Activated T-cell treated with anti-CD3 and anti-CD28 coated beads, Interleukin-2, amount 50 U/mL, for 1 hour (primary cell): ENCODE measurements around the gene BSND.
"Not testable (repeated sequence)": the region's sequence is repeated elsewhere in the genome, so short reads cannot be mapped to it uniquely, and the experiment has no call there.

ENCODE experiments used
- DNase-seq: peaks from one replicate; pipeline ENCODE4 v3.0.0-alpha.2; 2020

The BSND gene

GRCh38 chr1:55024163-55024562 is 25.4 kb downstream of the BSND start:
- DNase-seq: not testable (repeated sequence)

- DNase-seq: not testable (repeated sequence)
Observed at GRCh38 chr1:55026682-55027081, 27.9 kb downstream of the BSND start.

GRCh38 chr1:55031098-55031497 is 32.4 kb downstream of the BSND start:
- DNase-seq: not testable (repeated sequence)

GRCh38 chr1:55033265-55033614 is 34.5 kb downstream of the BSND start:
- DNase-seq: no peak

- DNase-seq: no peak
Observed at GRCh38 chr1:55034476-55035133, 35.9 kb downstream of the BSND start.

- DNase-seq: no peak
Observed at GRCh38 chr1:55035904-55036303, 37.2 kb downstream of the BSND start.

- DNase-seq: no peak
Observed at GRCh38 chr1:55037733-55038551, 39.2 kb downstream of the BSND start.

- DNase-seq: no peak
Observed at GRCh38 chr1:55038552-55038838, 39.8 kb downstream of the BSND start.

GRCh38 chr1:55038974-55039341 is 40.2 kb downstream of the BSND start:
- DNase-seq: no peak

- no peak for DNase-seq
Observed at GRCh38 chr1:55039342-55040082, 40.8 kb downstream of the BSND start, which contains the start of gene PCSK9. TSS of gene PCSK9 (plus strand) at chr1:55039548. CDS start at chr1:55039838, 290 bp downstream.

GRCh38 chr1:55040083-55040932 is 41.6 kb downstream of the BSND start:
- no peak for DNase-seq

GRCh38 chr1:55040933-55041494 is 42.3 kb downstream of the BSND start:
- DNase-seq: no peak

GRCh38 chr1:55041613-55042012 is 42.9 kb downstream of the BSND start:
- DNase-seq: no peak

GRCh38 chr1:55043011-55043410 is 44.3 kb downstream of the BSND start:
- no peak for DNase-seq

- DNase-seq: no peak
Observed at GRCh38 chr1:55043726-55044125, 45.0 kb downstream of the BSND start.

- no peak for DNase-seq
Observed at GRCh38 chr1:55044617-55045397, 46.1 kb downstream of the BSND start.

- no peak for DNase-seq
Observed at GRCh38 chr1:55045430-55045829, 46.7 kb downstream of the BSND start.

- no peak for DNase-seq
Observed at GRCh38 chr1:55046871-55047270, 48.1 kb downstream of the BSND start.

- DNase-seq: no peak
Observed at GRCh38 chr1:55047611-55048010, 48.9 kb downstream of the BSND start.

GRCh38 chr1:55048453-55049270 is 49.9 kb downstream of the BSND start:
- no peak for DNase-seq
